ENCODE results near the gene FGF8.

- TF ChIP-seq CTCF (IDR thresholded peaks at IDR 0.05), result no peak
- no peak for TF ChIP-seq POLR2A (IDR thresholded peaks at IDR 0.05)
Measured at GRCh38 chr10:101766753-101767599, 8.9 kb downstream of the FGF8 start.

Measured in breast epithelium (tissue), 3 donors.